Measurements from ENCODE around the gene GNB5.
A peak's percentile ranks its signal among the peaks of the same experiment; 100 is the strongest.
"Not testable (repeated sequence)": the region's sequence is repeated elsewhere in the genome, so short reads cannot be mapped to it uniquely, and the experiment has no call there.

Gene GNB5

DNA sequence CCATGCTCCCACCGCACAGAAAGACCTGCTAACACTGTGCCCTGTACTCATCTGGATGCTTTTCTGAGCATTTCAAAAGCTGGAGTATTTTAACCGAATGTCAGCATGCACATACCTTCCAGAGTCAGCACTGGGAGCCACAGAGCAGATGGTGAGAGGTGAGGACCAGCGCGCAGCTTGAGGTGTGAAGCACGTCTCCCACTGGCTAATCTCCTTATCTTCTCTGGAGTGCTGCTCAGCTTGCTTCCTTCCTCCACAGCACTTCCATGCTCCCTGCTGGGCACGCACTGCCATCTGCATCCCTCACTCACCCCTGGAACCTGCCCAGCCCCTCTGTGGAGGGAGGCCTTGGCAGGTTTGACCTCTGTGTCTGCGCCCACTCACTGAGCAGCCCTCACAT is at the start of gene GNB5:
Gene GNB5 (minus strand): TSS at position 186 of the 400 bp plus-strand sequence. CDS start 6,716 bp downstream, outside the sequence.
- DNase-seq = no peak

DNA sequence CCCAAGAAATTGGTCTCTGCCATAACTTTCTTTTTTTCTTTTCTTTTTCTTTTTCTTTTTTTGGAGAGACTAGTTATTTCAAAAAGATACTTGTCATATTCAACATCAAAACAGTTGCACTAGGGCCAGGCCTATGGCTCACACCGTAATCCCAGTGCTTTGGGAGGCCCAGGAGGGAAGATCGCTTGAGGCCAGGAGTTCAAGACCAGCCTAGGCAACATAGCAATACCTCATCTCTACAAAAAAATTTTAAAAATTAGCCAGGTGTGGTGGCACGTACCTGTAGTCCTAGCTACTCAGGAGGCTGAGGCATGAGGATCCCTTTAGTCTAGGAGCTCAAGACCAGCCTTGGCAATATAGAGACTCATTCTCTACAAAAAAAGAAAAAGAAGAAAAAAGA is 49.0 kb upstream of the GNB5 start:
- no peak for DNase-seq

DNA sequence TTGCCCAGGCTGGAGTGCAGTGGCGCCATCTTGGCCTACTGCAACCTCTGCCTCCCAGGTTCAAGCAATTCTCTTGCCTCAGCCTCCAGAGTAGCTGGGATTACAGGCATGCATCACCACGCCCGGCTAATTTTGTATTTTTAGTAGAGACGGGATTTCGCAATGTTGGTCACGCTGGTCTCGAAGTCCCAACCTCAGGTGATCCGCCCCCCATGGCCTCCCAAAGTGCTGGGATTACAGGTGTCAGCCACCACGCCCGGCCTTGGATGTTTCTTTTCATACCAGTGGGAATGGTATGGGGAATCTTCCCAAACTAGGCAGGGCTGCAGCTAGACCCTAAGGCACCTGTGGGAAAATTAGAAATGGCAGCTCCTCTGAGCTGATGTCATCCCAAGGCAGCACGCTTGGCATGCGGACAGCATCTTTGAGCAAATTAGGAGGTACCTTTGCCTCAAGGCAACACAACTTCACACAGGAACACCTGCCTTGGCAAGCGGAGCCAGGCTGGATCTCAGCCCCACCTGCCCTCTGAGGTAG is 47.9 kb upstream of the GNB5 start:
- not testable (repeated sequence) for DNase-seq

DNA sequence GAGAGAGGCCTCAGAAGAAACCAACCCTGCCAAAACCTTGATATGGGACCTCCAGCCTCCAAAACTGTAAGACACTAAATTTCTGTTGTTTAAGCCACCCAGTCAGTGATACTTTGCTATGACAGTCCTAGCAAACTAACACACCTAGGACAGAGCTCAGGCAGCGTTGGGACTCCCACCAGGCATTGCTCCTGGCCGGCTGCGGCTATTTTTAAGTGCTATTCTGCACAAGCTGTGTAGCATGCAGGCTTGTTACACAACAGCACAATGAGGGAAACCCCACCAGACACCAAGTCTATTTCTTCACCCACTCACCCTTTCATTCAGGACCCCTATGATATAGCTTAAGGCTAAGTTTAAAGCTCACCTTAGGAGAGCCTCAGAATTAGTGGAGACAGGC is 47.0 kb upstream of the GNB5 start:
- no peak for DNase-seq

DNA sequence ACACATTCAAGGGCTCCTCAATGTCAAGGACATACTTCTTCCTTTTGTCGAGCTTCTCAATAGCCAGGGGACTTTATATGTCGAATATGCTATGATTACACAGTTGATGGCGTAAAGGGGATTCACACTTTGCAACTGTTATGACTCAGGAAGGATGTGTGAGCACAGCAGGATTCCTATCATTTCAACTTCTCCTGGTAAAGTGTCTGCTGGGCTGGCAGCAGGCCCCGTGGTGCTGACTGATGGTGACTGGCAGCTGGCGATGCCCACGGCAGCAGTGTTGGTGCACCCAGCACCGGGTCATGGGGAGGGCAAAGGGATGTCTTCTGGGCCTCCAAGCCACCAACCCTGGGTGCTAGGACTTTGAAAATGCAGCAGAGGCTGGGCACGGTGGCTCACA is 44.8 kb upstream of the GNB5 start:
- DNase-seq = no peak

DNA sequence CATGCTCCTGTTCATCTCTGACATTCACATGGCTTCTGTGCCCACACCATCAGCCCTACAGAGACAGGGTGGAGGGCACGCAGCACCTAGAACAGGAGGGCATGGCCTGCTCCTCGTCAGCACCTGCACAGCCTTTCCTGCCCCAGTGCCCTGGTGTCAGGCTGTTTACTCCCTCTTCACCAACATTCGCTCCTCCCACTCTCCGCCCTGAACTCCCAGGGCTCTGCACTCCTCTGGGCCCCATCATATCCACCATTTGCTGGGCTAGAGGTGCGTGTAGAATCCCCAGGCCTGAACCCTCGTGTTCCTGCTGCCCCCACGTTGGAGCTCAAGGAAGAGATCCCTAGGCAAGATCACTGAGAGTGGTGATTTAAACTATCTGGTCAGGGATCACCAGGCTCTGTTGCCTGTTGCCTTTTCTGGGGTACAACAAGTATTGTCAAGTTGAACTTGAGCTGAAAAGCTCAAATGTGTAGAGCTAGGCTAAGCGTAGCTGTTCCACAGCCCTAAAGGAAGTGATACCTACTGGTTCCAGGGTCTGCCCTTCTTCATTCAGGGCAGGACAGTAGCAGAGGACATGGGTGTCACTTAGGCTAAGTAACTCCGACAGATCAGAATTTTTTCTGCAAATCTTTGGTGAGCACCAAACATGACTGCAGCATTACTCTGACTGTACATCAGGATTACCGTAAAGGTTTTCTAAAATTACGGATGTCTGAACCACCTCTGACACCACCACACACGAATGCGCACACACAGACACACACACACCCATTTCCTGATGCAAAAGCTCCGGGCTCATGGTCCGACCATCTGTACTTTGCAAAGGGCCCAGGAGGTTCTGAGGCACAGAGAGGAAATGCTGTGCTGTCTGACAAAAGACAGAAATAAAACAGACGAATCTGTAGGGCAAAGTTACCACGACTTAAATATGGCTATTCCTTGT is 43.7 kb upstream of the GNB5 start:
- peak; percentile 40 for DNase-seq

DNA sequence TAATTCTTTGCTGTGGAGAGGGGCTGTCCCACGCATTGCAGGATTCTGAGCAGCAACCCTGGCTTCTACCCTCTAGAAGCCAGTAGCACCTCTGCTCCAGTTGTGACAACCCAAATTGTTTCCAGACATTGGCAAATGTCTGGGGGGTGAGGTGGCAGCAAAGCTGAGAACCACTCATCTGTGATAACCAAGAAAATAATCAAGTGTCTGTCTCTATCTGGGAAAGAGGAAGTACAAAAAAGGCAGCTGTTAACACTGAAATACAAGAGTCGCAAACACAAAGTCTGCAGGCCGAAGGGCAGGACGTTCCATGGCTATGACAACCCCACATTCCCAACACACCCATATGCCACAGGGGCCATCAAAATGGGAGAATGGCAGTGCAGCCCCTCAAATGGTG is 42.2 kb upstream of the GNB5 start:
- DNase-seq = no peak

DNA sequence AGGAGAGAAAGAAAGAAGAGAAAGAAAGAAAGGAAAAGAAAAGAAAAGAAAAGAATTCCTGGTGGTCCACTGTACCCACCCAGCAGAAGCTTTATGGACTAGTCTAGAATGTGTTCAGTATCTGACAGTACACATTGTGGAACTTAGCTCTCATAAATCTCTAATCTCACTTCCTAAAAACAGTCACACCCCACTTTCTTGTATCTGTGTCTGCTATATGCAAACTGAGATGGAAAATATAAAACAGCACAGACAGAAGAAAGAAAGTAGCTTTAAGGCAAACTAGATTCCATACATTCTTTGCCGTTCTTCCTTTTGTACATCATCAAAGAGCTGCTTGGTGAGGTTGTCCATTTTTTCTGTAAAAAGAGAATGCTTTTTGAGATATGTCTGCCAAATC is 41.1 kb upstream of the GNB5 start:
- DNase-seq = no peak

DNA sequence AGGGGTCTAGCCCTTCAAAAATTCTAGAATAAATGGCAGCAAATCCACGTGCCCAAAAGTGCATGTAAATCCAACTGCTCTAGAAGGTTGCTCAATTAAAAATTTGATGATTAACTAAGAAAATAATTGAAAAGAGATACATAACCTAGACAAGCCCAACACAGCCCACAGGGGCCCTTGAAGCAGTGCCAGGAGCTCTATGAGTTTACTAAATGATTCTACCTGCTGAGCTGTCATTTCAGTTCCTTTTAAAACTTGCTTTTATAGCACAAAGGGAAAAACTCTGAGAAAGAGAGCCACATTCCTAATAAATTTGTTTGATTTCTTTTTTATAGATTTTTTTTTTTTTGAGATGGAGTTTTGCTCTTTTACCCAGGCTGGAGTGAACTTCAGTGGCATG is 38.9 kb upstream of the GNB5 start:
- no peak for DNase-seq

DNA sequence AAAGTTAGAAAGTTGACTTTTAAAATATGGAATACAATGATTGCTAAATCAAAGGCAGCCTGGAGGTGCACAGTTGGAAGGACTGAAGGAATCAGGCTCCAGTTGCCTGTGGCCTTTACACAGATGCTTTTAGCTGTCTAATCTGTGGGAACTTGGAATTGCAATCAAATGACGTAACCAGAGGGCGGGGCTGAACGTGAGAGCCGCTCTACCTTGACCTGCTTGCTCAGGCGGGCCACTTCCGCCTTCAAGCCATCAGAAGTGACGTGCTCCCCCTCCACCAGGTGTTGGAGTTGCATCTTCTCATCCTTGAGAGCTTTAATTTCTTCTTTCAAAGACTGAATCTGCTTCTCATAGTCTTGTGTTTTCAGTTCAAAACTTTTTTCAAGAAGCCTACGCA is 37.7 kb upstream of the GNB5 start:
- DNase-seq = no peak

DNA sequence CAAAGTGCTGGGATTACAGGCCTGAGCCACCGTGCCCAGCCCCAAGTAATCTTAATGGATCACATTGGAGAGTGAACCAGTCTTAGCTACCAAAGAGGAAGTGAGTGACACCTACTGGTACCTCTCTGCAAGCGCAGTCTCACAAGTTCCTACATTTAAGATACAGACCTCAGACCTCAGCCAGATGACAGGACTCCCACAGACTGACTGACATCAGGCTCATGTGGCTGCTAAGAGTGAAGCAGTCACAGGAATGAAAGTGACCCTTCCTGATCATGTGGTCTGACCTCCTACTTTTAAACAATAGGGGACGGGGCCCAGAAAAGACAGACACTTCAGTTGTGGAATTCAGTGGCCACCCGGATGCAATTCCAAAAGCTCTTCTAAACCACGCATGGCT is 36.3 kb upstream of the GNB5 start:
- peak; percentile 57 for DNase-seq

DNA sequence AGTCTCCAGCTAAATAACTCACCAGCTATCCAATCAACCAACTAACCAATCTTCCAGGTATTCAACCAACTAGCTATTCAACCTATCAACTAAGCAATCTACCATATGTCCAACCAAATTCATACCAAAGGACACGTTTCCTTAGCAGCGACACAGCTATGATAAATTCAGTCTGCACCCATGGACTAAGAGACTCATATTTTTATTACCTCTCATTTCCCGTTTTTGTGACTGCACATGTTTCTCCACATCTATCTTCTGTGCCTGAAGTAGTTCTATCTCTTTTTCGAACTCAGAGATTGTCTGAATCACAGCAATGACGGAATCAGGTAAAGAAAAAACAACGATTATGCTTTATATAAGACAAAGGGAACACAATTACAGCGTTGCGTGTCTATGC is 34.0 kb upstream of the GNB5 start:
- DNase-seq = no peak

DNA sequence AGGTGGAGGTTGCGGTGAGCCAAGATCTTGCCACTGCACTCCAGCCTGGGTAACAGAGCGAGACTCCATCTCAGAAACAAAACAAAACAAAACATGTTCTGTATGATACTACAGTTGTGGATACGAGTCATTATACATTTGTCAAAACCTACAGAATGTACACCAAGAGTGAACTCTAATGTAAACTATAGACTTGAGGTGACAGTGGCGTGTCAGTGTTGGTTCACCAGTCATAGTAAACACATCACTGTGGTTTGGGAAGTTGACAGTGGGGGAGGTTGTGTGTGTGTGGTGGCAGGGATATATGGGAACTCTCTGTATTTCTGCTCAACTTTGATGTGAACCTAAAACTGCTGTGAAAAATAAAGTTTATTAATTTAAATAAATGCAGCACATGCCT is 33.0 kb upstream of the GNB5 start:
- no peak for DNase-seq

DNA sequence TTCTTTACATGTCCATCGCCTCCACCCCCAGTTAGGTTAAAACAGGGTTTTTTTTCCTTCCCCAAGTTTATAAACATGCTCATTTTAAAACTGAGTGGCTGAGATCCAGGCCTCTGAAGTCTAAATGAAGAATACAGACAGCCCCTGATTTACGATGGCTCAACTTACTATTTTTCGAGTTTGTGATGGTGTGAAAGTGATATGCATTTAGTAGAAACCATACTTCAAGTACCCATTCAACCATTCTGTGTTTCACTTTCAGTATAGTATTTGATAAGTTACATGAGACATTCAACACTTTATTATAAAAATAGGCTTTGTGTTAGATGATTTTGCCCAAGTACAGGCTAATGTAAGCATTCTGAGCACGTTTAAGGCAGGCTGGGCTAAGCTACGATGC is 30.5 kb upstream of the GNB5 start:
- no peak for DNase-seq

DNA sequence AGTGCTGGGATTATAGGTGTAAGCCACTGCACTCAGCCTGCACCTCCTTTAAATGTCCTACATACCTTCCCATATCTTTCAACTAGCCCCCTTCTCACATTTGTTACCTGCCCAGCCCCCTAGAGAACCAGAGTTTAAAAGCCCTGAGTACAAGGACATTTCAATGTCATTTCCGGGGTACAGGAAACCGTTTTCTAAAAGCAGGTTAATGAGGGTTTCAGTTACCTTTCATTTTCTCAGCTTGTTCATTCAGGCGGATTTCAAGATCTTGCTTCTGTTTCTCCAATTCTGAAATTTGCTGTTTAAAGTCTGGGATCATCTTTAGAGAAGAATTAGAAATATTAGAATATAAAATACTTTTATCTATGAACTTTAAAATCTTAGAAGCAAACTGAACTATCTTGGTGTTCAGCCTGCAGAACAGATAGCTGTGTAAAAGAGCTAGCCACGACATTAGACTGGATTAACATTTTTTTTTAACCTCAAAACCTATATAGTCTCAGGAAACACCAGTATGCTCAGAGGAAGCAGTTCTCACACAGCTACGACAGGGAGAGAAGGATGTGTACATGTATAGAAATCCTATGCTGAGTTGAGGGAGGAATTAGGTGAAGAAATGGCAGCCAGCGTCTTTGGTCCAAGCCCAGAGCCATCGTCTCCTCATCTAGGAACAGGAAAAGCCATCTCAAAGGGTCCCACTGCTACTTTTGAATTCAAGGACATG is 29.9 kb upstream of the GNB5 start:
- no peak for DNase-seq

DNA sequence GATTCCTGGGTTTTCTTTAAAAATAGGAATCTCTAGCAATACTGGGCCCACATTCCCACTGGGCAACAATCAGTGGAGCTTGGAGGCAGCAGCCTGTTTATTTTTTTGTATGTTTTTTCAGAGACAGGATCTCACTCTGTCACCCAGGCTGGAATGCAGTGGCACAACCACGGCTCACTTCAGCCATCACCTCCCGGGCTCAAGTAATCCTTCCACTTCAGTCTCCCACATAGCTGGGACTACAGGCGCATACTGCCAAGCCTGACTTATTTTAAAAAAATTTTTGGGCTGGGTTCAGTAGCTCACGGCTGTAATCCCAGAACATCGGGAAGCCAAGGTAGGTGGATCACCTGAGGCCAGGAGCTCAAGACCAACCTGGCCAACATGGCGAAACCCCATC is 29.1 kb upstream of the GNB5 start:
- no peak for DNase-seq

DNA sequence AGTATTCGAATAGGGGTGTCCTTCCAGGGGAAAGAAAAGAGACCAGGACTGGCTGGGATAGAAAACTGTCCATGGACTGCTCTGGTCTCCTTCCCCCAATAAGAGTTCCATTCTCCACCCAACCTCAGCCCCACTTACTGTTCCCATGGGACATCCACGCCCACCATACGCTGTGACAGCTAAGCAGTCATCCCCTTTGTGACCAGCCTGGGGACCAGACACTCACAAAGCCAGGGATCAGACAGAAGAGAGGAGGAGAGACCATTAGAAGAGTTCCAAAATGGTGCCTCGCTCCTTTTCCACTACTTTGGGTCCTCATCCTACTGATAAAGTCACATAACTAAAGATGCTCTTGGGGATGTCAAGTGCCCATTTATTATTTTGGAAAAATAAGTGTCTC is 27.6 kb upstream of the GNB5 start:
- DNase-seq = no peak

DNA sequence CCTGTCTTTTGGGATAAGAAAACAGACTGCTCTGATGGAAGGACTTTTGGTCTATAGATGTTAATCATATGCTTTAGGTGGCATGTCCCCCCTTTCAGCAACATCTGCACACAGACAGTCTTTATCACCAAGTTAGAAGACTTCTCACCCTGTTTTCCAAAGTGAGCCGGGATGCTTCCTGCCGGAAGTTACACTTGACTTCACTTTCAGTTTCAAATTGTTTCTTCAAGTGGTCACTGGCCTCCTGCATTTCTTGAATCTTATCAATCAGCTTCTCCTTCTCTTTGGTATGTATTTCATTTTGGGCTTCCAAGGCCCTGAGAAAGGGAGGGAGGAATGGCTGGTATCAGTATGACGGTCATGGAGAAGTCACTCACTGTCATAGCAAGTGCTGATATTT is 27.2 kb upstream of the GNB5 start:
- DNase-seq = no peak

DNA sequence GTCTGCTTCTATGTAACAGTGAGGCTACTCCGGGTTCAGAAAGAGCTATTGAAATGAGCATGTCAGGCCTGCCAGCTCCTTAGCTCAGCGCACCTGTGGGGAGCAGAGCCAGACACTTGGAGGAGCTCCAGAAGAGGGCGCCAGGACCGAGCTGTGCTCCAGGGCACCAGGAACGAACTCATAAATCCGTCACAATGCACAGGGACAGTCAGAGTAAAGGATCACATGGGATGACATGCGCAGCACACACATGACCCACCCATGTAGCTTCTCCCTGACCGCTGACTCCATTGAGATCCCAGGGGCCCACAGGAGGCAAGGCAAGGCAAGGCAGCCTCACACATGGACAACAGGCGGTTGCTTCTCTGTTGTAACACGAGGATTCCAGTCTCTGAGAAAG is 26.0 kb upstream of the GNB5 start:
- DNase-seq = peak; percentile 12

DNA sequence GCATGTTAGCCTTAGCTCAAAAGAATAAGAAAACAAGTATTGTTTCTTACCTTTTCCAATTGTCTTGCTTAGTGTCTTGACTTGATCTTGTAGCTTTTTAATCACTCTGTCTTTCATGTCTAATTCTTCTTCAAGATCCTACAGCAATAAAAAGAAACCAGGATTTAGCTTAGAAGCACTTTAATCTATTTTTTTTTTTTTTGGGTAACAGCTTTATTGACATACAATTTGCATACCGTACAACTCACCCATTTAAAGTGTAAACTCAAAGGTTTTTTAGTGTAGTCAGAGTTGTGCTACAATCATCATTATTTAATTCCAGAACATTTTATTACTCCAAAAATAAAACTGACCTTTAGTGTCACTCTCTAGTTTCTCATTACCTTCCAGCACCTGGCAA is 23.4 kb upstream of the GNB5 start:
- no peak for DNase-seq

DNA sequence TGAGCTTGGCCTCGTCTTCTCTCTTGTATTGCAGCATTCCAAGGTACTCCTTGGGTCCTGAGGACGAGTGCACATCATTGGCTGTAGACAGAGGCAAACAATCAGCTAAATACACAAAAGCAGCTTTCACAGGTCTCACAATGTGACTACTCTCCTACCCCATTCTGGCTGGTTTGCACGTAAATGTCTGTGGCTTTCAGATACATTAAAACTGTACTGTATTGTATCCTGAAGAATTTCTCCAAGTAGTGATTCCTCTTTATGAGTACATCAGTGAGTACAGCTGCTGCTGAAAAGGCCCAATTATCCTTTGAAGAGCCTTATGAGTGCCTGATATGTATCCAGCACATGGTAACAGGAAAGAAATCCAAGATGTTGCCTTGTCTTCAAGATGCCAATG is 22.0 kb upstream of the GNB5 start:
- no peak for DNase-seq

DNA sequence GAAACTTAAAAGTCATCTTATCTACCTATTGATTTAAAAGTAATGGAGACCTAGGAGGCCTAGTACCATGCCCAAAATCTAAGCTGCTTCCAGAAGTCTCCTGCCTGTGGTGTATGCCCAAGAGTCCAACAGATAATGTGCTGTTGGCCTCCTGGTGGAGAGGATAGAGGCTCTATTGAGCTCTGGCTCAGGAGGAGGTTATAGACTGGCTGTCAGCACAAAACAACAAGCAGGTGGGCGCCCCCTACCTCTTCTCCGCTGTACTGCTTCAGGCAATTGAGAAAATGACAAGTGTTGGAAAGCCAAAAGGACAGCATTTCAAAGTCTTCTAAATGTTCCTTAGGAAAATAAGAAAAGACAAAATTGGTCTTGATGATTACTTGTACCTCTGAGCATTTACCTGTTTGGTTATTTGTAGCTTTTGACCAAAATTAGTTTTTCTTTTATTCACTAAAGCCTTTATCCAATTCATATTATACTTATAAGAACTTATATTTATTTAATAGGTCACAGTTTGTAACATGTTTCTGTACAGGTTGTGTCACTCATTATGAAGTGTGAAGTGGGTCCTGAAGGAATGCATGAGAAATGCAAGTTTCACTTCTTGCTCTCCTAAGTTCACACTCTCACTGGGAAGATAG is 17.2 kb upstream of the GNB5 start:
- DNase-seq = peak; percentile 71

DNA sequence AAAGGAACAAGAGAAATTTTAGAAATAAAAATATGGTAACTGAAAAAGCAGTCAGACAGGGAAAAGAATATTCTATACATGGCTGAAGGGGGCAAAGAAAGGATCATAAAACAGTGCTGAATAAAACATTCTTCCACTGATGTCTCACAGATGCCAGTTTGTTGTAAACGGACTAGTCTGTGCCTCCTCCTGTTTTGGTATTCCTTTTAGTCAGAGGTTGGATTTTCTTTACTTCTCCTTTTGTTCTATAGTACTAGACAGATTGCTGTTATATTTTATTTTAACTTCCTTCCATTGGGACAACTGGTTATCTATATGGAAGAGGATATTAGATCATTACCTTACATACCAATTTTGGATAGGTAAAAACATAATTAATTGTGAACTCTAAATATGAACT is 16.0 kb upstream of the GNB5 start:
- no peak for DNase-seq

DNA sequence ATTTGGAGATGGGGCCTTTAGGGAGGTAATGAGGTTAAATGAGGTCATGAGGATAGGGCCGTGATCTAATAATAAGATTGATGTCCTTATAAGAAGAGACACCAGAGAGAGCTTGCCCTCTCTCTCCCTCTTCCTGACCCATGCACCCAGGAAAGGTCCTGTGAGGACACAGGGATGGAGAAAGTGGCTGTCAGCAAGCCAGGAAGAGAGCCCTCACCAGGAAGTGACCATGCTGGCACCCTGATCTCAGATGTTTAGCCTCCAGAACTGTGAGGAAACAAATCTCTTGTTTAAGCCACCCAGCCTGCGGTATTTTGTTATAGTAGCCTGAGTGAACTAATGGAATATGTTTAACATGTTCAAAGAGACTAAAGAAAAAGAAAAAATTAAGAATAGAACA is 15.3 kb upstream of the GNB5 start:
- no peak for DNase-seq

Data from stimulated activated CD4-positive, alpha-beta T cell treated with anti-CD3 and anti-CD28 coated beads, Interleukin-4, amount 100 ng/mL, for 1 hour (primary cell).